ENCODE data around the gene EPS8L1.
A peak's percentile ranks its signal among the peaks of the same experiment; 100 is the strongest.

EPS8L1 gene

DNA sequence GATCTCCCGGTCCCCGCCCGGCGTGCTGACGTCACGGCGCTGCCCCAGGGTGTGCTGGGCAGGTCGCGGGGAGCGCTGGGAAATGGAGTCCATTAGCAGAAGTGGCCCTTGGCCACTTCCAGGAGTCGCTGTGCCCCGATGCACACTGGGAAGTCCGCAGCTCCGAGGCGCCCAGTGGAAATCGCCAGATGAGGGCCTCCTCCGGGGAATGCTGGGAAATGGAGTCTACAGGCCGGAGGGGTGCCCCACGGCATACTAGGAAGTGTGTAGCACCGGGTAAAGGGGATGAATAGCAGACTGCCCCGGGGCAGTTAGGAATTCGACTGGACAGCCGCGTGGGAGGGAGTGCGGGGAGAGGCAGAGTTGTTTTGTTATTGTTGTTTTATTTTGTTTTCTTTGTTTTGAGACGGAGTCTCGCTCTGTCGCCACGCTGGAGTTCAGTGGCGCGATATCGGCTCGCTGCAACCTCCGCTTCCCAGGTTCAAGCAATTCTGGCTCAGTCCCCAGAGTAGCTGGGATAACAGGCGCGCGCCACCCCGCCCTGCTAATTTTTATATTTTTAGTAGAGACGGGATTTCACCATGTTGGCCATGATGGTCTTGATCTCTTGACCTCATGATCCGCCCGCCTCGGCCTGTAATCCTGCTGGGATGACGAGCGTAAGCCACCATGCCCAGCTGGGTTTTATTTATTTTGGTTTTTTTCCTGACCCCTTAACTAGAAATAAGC, 42.2 kb downstream of the EPS8L1 start:
- DNase-seq: peak; percentile 97 to 98

DNA sequence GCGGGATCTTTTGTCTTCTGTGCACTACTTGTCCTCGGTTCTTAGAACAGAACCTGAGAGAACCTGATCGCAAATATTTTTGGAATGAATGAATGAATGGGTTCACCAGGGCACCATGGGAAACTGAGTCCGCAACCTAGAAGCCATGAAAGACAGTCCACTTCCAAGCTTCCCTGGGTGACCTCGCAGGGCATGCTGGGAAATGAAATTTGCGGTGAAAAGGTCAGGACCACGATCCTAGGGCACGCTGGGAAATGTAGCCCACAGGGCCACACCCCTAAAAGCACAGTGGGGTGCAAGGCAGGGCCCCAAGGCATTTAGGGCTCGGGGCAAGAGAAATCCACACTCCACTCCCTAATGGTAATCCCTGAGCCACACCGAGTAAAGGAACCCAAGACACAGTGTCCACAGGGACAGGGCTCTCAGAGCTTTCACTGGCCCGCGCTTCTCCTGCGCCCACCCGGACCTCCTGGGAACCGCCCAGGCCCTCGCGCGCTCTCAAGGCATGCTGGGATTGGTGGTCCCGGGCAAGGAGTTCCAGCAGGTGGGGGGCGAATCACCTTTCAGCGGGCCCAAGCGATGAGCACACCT, 42.8 kb downstream of the EPS8L1 start:
- DNase-seq: peak; percentile 17 to 26

DNA sequence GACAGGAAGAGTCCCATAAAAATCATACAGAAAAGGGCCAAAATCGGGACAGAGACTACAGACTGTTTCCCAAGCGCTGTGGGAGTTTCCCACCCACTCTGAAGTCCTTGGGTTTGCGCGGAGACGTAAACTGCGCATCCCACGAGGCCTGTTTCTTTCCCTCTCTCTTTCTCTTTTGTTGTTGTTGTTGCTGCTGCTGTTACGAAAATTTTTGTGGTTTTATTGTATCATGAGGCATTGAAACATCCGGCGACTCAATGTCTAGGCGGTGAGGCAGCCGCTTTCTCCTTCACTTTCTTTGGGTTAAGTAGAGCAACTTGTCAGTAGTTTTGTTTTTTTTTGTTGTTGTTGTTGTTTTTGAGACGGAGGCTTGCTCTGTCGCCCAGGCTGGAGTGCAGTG, 43.4 kb downstream of the EPS8L1 start:
- peak in 1 of 2 donors; percentile 5 for DNase-seq

DNA sequence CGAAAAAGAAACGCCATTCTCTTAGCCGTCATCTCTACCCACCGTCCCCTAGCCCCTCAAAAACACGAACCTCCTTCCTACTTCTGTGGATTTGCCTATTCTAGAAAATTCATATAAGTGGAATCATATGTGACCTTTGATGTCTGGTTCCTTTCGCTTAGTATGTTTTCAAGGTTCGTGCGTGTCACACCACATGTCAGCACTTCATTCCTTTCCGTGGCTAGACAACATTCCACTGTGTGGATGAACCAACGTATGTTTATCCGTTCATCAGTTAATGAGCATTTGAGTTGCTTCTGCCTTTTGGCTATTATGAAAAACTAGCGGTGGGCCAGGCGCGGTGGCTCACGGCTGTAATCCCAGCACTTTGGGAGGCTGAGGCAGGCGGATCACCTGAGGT, 55.8 kb downstream of the EPS8L1 start:
- no peak for DNase-seq

DNA sequence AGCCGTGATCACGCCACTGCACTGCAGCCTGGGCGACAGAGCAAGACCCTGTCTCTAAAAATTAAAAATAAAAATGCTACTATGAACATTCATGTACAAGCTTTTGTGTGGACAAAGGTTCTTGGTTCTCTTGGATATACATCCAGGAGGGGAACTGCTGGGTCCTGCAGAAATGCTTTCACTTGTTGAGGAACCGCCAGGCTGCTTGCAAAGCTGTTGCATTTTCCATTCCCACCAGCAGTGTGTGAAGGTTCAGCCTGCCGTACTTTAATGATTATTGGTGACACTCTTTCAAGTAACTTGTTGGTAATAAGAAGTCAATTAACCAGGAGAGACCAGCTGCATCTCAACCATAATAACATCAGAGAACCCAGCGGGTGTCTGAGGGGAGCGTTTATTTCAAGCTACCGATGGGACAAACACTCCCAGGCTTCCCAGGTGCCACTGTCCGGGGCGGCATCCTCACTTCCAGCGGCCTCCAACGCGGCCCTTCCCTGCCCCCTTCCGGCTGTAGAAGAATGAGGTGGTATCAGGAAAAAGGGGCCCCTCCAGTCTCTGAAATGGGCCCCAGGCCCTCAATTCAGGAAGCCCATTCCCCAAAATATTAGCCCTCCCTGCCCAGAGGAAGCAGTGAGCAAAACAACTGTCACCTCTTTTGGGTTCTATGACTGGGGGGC, 56.9 kb downstream of the EPS8L1 start:
- no peak for DNase-seq

DNA sequence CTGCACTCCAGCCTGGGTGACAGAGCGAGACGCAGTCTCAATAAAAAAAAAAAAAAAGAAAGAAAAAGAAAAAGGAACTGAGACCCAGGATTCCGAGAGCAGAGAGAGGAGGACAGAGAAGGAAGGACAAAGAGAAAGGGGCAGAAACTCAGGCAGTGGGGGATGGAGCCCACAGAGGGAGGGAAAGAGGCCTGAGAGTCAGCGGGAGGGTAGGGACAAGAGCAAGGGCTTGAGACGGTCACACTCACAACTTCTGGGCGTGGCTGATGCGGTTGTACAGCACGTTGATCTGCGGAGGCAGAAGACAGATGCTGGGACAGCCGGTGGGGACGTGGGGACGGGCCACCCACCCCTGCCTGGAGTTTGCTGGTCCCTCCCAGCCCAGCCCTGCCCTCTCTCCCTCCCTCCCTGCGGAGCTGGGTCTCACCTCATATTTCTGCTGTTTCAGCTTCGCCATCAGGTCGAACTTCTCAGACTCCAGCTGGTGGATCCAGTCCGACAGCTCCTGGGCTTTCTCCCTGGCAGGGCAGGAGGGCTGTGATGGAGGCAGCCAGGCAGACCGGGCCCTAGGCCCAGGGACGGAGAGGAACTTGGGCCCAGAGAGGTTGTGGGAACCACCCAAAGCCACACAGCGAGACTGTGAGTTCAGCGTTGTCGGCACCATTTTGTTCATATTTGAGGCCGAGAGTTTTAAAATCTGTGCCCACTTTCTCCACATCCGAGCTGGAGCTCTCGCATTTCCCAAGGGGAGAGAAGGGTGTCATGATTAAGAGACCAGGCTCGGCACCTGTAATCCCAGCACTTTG, 58.2 kb downstream of the EPS8L1 start:
- no peak for DNase-seq

DNA sequence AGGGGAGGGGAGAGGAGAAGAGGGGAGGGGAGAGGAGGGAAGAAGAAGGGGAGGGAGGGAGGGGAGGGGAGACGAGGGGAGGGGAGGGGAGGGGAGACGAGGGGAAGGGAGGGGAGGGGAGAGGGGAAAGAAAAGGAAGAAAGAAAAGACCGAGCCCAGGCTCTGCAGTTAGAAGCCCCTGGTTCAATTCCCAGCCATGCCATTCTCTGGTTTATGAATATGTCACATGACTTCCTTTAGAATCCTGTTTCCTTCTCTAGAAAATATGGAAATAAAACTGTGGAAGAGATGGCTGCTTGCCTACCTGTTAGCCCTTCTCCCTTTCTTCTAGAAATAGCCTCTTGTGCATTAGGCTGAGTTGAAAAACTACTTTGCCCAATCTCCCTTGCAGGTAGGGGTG, 59.1 kb downstream of the EPS8L1 start:
- DNase-seq: no peak

DNA sequence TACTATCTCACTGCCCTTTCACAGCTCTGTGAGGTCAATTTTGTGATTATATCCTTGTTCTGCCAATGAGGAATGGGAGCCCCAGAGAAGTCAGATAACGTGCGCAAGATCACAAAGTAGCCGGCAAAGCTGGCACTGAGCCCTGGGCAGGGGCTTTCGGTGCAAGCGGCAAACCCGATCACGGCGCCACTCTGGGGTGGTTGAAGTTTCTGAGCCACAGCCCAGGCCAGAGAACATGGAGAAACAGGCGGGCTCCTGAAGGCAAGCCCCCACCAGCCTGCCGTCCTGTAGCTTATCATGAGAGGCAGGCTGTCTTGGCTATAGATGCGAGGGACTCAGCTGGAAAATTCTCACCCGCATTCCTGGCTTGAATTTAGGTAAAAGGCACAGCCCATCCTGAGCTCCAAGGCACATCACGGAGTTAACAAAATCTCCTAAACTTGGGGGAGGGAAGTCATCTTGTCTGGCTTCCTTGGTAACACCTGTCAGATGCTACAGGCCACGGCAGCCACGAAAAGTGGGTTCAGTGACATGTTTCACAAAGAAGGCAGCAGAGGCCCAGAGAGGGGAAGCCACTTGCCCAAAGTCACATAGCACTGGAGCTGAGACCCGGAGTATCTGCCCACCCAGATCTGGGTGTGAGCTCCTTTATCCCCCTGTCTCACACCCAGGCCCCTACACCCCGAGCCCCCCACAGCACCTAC, 60.9 kb downstream of the EPS8L1 start:
- no peak for DNase-seq

Data from CD4-positive, alpha-beta T cell treated with Interleukin-4 for 1 hour (primary cell).